Tibial nerve (tissue), 4 donors: ENCODE results near the gene TNFSF13. TPM values are rescaled to one million over a fixed set of nuclear protein-coding genes. Genes with fewer than 3 reads are reported as not detected.

Source experiments
- DNase-seq, 2 donors: peaks; one replicate each; pipeline ENCODE4 v3.0.0-alpha.2; 2019; ENCODE audit warnings: low spot score in 2 of 2
- H3K27ac ChIP-seq, 4 donors: fragments of 200-600 bp; sonication (generic) in 3 of 4; one replicate each; pipeline ENCODE4 v1.5.1; 2017 to 2019; ENCODE audit warnings: mild to moderate bottlenecking in 1 of 4
- H3K27me3 ChIP-seq, 2 donors: fragments of 200-600 bp; sonication (generic) in 1 of 2; one replicate each; pipeline versions ENCODE4 v1.5.1 to v1.6.0; 2017 to 2019
- H3K36me3 ChIP-seq, 3 donors: fragments of 200-600 bp; sonication (generic); one replicate each; pipeline ENCODE4 v1.5.1; 2018 to 2019
- H3K4me1 ChIP-seq, 4 donors: fragments of 200-600 bp; sonication (generic) in 3 of 4; one replicate each; pipeline ENCODE4 v1.5.1; 2017 to 2019
- H3K4me3 ChIP-seq, 4 donors: fragments of 200-600 bp; sonication (generic) in 3 of 4; one replicate each; pipeline ENCODE4 v1.5.1; 2017 to 2019; ENCODE audit warnings: mild to moderate bottlenecking in 1 of 4, moderate library complexity in 1 of 4
- H3K9me3 ChIP-seq, 4 donors: fragments of 200-600 bp; sonication (generic) in 3 of 4; one replicate each; pipeline ENCODE4 v1.5.1; 2017 to 2019
- CTCF ChIP-seq, 5 experiments: fragments of 200-600 bp in 3 of 5; fragments of 450-650 bp in 2 of 5; sonication (generic) in 3 of 5; IDR thresholded peaks; one replicate each; pipeline ENCODE4 v1.5.1; 2016 to 2019; ENCODE audit warnings: antibody characterized with exemption in 5 of 5, mild to moderate bottlenecking in 3 of 5, moderate library complexity in 2 of 5
- EP300 ChIP-seq, 2 donors: sonication (generic); formaldehyde crosslinking; IDR thresholded peaks; one replicate each; pipeline ENCODE4 v1.6.1; 2017; ENCODE audit warnings: antibody characterized with exemption in 2 of 2, mild to moderate bottlenecking in 1 of 2
- POLR2A ChIP-seq, 2 donors: fragments of 450-650 bp; IDR thresholded peaks; one replicate each; pipeline ENCODE4 v1.6.1; 2017; ENCODE audit warnings: antibody characterized with exemption in 2 of 2, mild to moderate bottlenecking in 2 of 2, moderate library complexity in 2 of 2
- WGBS, 2 donors: methylation state at CpG; one replicate each; pipeline ENCODE4 v1.1.5; 2018; 5-methylcytosine and 5-hydroxymethylcytosine counted together
- small RNA-seq: library from RNA; depleted of rRNA; stranded (forward); fragments of <200 nt; gene quantifications from one replicate; pipeline ENCODE3, GENCODE V24; 2016
- total RNA-seq, 4 donors: library from RNA; depleted of rRNA; stranded (reverse); fragments of >200 nt; gene quantifications; one replicate each; pipeline ENCODE4 v1.1.0, GENCODE V29; 2016

The TNFSF13 gene
- total RNA-seq, 4 donors from 2014 or later = 44.7 to 93.3 (median 64.7) TPM

GRCh38 chr17:7606280-7606679 is 47.7 kb downstream of the TNFSF13 start:
- Histone ChIP-seq H3K36me3 (peaks cover 2 to 50% (median 5%) of the 10 kb centered on the region in 3 donors), H3K4me1 (peaks cover 0 to 17% (median 2%) of the 10 kb centered on the region in 4 donors), H3K27me3 (no peaks in the 10 kb centered on the region), H3K4me3 (no peak overlapping the region), H3K27ac (no peak overlapping the region), H3K9me3 (no peaks in the 10 kb centered on the region)
- DNase-seq = no peak
- 86 to 90% methylated on average over 4 of the region's 4 CpGs for WGBS, 2 donors
- TF ChIP-seq EP300 (IDR thresholded peaks at IDR 0.05) (no peak), CTCF (IDR thresholded peaks at IDR 0.05) (no peak), POLR2A (IDR thresholded peaks at IDR 0.05) (no peak)

- no peak for DNase-seq
- TF ChIP-seq POLR2A (IDR thresholded peaks at IDR 0.05) (no peak), EP300 (IDR thresholded peaks at IDR 0.05) (no peak), CTCF (IDR thresholded peaks at IDR 0.05) (no peak)
- Histone ChIP-seq H3K4me1 (peaks cover 0 to 47% (median 24%) of the 10 kb centered on the region in 4 donors), H3K4me3 (no peak overlapping the region), H3K36me3 (peaks cover 0 to 6% (median 0%) of the 10 kb centered on the region in 3 donors), H3K9me3 (no peaks in the 10 kb centered on the region), H3K27me3 (no peaks in the 10 kb centered on the region), H3K27ac (no peak overlapping the region)
- 94 to 98% methylated on average over 2 of the region's 2 CpGs for WGBS, 2 donors
Observed at GRCh38 chr17:7610641-7611040, 52.1 kb downstream of the TNFSF13 start.

Small RNA genes lying within 50 kb of the gene (small RNA-seq; reads per million reads assigned to genes)
- not detected for gene CD68
- gene RF00019 = not detected
- gene SNORA48 = not detected
- not detected for gene SNORD10

Other genes starting within 250 kb of the TNFSF13 start
- 100 to 1,000 TPM in 1 of 4 donors, 10 to 100 TPM in 3; 36.1 to 108 (median 57.3) TPM for gene GPS2, start 243.4 kb upstream of the TNFSF13 start, total RNA-seq
- 10 to 100 TPM; 16.2 to 40.2 (median 27.5) TPM for gene NEURL4, start 229.4 kb upstream of the TNFSF13 start, total RNA-seq
- 10 to 100 TPM in 3 of 4 donors, 1 to 10 TPM in 1; 8.1 to 33.1 (median 11.2) TPM for gene ACAP1, start 222.2 kb upstream of the TNFSF13 start, total RNA-seq
- gene KCTD11, start 206.6 kb upstream of the TNFSF13 start, total RNA-seq = 10 to 100 TPM; 25.3 to 35.4 (median 28.7) TPM
- not detected for gene TMEM95, start 203.6 kb upstream of the TNFSF13 start, total RNA-seq
- 1 to 10 TPM; 2.4 to 9.8 (median 6.0) TPM for gene TNK1, start 177.7 kb upstream of the TNFSF13 start, total RNA-seq
- gene PLSCR3, start 164.2 kb upstream of the TNFSF13 start, total RNA-seq = 10 to 100 TPM; 28.7 to 55.5 (median 42.9) TPM
- 100 to 1,000 TPM in 2 of 4 donors, 10 to 100 TPM in 2; 88.3 to 121 (median 103) TPM for gene TMEM256, start 154.7 kb upstream of the TNFSF13 start, total RNA-seq
- 10 to 100 TPM; 14.4 to 32.4 (median 23.9) TPM for gene NLGN2, start 150.9 kb upstream of the TNFSF13 start, total RNA-seq
- not detected for gene SPEM1, start 138.4 kb upstream of the TNFSF13 start, total RNA-seq
- not detected for gene SPEM2, start 133.1 kb upstream of the TNFSF13 start, total RNA-seq
- not detected for gene SPEM3, start 129.9 kb upstream of the TNFSF13 start, total RNA-seq
- gene TMEM102, start 123.3 kb upstream of the TNFSF13 start, total RNA-seq = 1 to 10 TPM; 1.7 to 6.6 (median 4.1) TPM
- 1 to 10 TPM; 1.5 to 3.3 (median 2.2) TPM for gene FGF11, start 119.2 kb upstream of the TNFSF13 start, total RNA-seq
- gene CHRNB1, start 113.7 kb upstream of the TNFSF13 start, total RNA-seq = 10 to 100 TPM in 3 of 4 donors, 1 to 10 TPM in 1; 6.5 to 16.0 (median 13.5) TPM
- gene ZBTB4, start 79.1 kb upstream of the TNFSF13 start, total RNA-seq = 10 to 100 TPM; 60.5 to 64.1 (median 63.0) TPM
- not detected for gene SLC35G6, start 77.3 kb upstream of the TNFSF13 start, total RNA-seq
- 100 to 1,000 TPM in 3 of 4 donors, 10 to 100 TPM in 1; 87.0 to 163 (median 125) TPM for gene POLR2A, start 74.4 kb upstream of the TNFSF13 start, total RNA-seq
- gene TNFSF12, start 9.7 kb upstream of the TNFSF13 start, total RNA-seq = 100 to 1,000 TPM in 2 of 4 donors, 10 to 100 TPM in 2; 59.4 to 109 (median 98.8) TPM
- 10 to 100 TPM; 54.3 to 75.4 (median 59.0) TPM for gene SENP3, start 3.2 kb downstream of the TNFSF13 start, total RNA-seq
- 10 to 100 TPM; 19.3 to 65.7 (median 34.2) TPM for gene CD68, start 20.9 kb downstream of the TNFSF13 start, total RNA-seq
- gene MPDU1, start 25.1 kb downstream of the TNFSF13 start, total RNA-seq = 100 to 1,000 TPM in 1 of 4 donors, 10 to 100 TPM in 3; 58.3 to 102 (median 66.2) TPM
- 1 to 10 TPM; 3.1 to 6.9 (median 5.0) TPM for gene SOX15, start 31.3 kb downstream of the TNFSF13 start, total RNA-seq
- gene FXR2, start 56.1 kb downstream of the TNFSF13 start, total RNA-seq = 10 to 100 TPM; 34.7 to 39.4 (median 36.7) TPM
- gene SAT2, start 69.1 kb downstream of the TNFSF13 start, total RNA-seq = 100 to 1,000 TPM in 1 of 4 donors, 10 to 100 TPM in 3; 69.3 to 130 (median 82.0) TPM
- gene SHBG, start 71.4 kb downstream of the TNFSF13 start, total RNA-seq = 1 to 10 TPM in 1 of 4 donors, under 1 TPM in 1, not detected in 2; 0.63 to 1.2 TPM
- 1 to 10 TPM; 1.5 to 3.9 (median 1.9) TPM for gene ATP1B2, start 92.2 kb downstream of the TNFSF13 start, total RNA-seq
- 10 to 100 TPM; 26.7 to 32.1 (median 30.0) TPM for gene TP53, start 128.7 kb downstream of the TNFSF13 start, total RNA-seq
- gene WRAP53, start 129.7 kb downstream of the TNFSF13 start, total RNA-seq = 1 to 10 TPM; 3.6 to 8.0 (median 4.8) TPM
- under 1 TPM in 2 of 4 donors, not detected in 2; 0.20 to 0.21 TPM for gene EFNB3, start 146.5 kb downstream of the TNFSF13 start, total RNA-seq
- gene DNAH2, start 159.0 kb downstream of the TNFSF13 start, total RNA-seq = 1 to 10 TPM in 1 of 4 donors, under 1 TPM in 3; under 0.01 to 1.4 (median under 0.01) TPM